Nephron (organoid): ENCODE measurements around the gene PDE6G.

Experiments used
- H3K27ac Mint-ChIP-seq, 3 experiments: 2 replicates each; pipeline ENCODE4 v1.8.0; 2020; ENCODE audit warnings: mixed read lengths in 3 of 3, mild to moderate bottlenecking in 2 of 3, moderate library complexity in 1 of 3
- H3K27me3 Mint-ChIP-seq: 2 replicates; pipeline ENCODE4 v1.8.0; 2021; ENCODE audit warnings: low read depth, mild to moderate bottlenecking, moderate library complexity, mixed read lengths
- H3K36me3 Mint-ChIP-seq: 2 replicates; pipeline ENCODE4 v1.8.0; 2020; ENCODE audit warnings: low read depth, mixed read lengths
- H3K4me1 Mint-ChIP-seq: 2 replicates; pipeline ENCODE4 v1.8.0; 2020; ENCODE audit warnings: mixed read lengths
- H3K4me3 Mint-ChIP-seq, 3 experiments: 2 replicates each; pipeline ENCODE4 v1.8.0; 2020; ENCODE audit warnings: mild to moderate bottlenecking in 3 of 3, mixed read lengths in 3 of 3, moderate library complexity in 2 of 3
- H3K9me3 Mint-ChIP-seq: 2 replicates; pipeline ENCODE4 v1.8.0; 2020; ENCODE audit warnings: mixed read lengths
- CTCF ChIP-seq, 3 experiments: fragments of 200-600 bp; sonication (generic); IDR thresholded peaks; one replicate each; pipeline ENCODE4 v1.5.0; 2021; ENCODE audit warnings: antibody characterized with exemption in 3 of 3; ENCODE audit not compliant: unreplicated experiment in 3 of 3

Gene PDE6G

GRCh38 chr17:81647640-81648012 is 8.7 kb downstream of the PDE6G start:
- Mint-ChIP-seq H3K9me3 (no peaks in the 10 kb centered on the region), H3K27me3 (peaks cover 6% of the 10 kb centered on the region), H3K4me1 (peaks cover 5% of the 10 kb centered on the region), H3K27ac (no peak overlapping the region), H3K36me3 (no peaks in the 10 kb centered on the region), H3K4me3 (no peak overlapping the region)
- no peak for TF ChIP-seq CTCF (IDR thresholded peaks at IDR 0.05; ENCODE audit: unreplicated experiment in 3 of 3)

GRCh38 chr17:81646869-81647600 is 9.3 kb downstream of the PDE6G start:
- H3K4me1 Mint-ChIP-seq, result peaks cover 5% of the 10 kb centered on the region
- H3K9me3 Mint-ChIP-seq, result no peaks in the 10 kb centered on the region
- no peak overlapping the region for H3K4me3 Mint-ChIP-seq
- H3K27ac Mint-ChIP-seq, result no peak overlapping the region
- peaks cover 6% of the 10 kb centered on the region for H3K27me3 Mint-ChIP-seq
- H3K36me3 Mint-ChIP-seq, result no peaks in the 10 kb centered on the region
- TF ChIP-seq CTCF (IDR thresholded peaks at IDR 0.05; ENCODE audit: unreplicated experiment in 3 of 3), result no peak

- Mint-ChIP-seq H3K27me3 (peaks cover 6% of the 10 kb centered on the region), H3K4me3 (no peak overlapping the region), H3K9me3 (no peaks in the 10 kb centered on the region), H3K27ac (no peak overlapping the region), H3K4me1 (no peaks in the 10 kb centered on the region), H3K36me3 (no peaks in the 10 kb centered on the region)
- TF ChIP-seq CTCF (IDR thresholded peaks at IDR 0.05; ENCODE audit: unreplicated experiment in 3 of 3), result no peak
Measured at GRCh38 chr17:81644976-81645952, 11.1 kb downstream of the PDE6G start.

- H3K27me3 Mint-ChIP-seq, result peaks cover 6% of the 10 kb centered on the region
- no peak overlapping the region for H3K4me3 Mint-ChIP-seq
Measured at GRCh38 chr17:81644496-81644895, 11.8 kb downstream of the PDE6G start.

GRCh38 chr17:81641825-81642489 is 14.4 kb downstream of the PDE6G start:
- TF ChIP-seq CTCF (IDR thresholded peaks at IDR 0.05; ENCODE audit: unreplicated experiment in 3 of 3), result no peak
- Mint-ChIP-seq H3K27ac (no peak overlapping the region), H3K9me3 (no peaks in the 10 kb centered on the region), H3K4me3 (no peak overlapping the region), H3K36me3 (no peaks in the 10 kb centered on the region), H3K4me1 (peaks cover 4% of the 10 kb centered on the region), H3K27me3 (no peaks in the 10 kb centered on the region)

More at GRCh38 chr17:81644496-81644895, 11.8 kb downstream of the PDE6G start:
- no peak for TF ChIP-seq CTCF (IDR thresholded peaks at IDR 0.05; ENCODE audit: unreplicated experiment in 3 of 3)
- H3K9me3 Mint-ChIP-seq, result no peaks in the 10 kb centered on the region
- H3K27ac Mint-ChIP-seq, result no peak overlapping the region
- no peaks in the 10 kb centered on the region for H3K4me1 Mint-ChIP-seq
- no peaks in the 10 kb centered on the region for H3K36me3 Mint-ChIP-seq
